VCaP (cell line): Measurements from ENCODE around the gene CRYBB2.

ENCODE experiments used
- H3K27ac ChIP-seq: fragments of 450-650 bp; 2 replicates; pipeline ENCODE4 v1.5.1; 2017
- TF ChIP-seq, protein P1 (sequence below): fragments of 450-650 bp; conservative IDR thresholded peaks from 2 replicates; pipeline ENCODE4 v1.5.1; 2017; ENCODE audit warnings: mild to moderate bottlenecking, moderate library complexity

CRYBB2 gene

GRCh38 chr22:25219211-25219689 lies at the start of gene CRYBB2:
TSS of gene CRYBB2 (plus strand) at chr22:25219639. CDS start at chr22:25221430, 1,791 bp downstream.
- TF ChIP-seq, protein P1, sequence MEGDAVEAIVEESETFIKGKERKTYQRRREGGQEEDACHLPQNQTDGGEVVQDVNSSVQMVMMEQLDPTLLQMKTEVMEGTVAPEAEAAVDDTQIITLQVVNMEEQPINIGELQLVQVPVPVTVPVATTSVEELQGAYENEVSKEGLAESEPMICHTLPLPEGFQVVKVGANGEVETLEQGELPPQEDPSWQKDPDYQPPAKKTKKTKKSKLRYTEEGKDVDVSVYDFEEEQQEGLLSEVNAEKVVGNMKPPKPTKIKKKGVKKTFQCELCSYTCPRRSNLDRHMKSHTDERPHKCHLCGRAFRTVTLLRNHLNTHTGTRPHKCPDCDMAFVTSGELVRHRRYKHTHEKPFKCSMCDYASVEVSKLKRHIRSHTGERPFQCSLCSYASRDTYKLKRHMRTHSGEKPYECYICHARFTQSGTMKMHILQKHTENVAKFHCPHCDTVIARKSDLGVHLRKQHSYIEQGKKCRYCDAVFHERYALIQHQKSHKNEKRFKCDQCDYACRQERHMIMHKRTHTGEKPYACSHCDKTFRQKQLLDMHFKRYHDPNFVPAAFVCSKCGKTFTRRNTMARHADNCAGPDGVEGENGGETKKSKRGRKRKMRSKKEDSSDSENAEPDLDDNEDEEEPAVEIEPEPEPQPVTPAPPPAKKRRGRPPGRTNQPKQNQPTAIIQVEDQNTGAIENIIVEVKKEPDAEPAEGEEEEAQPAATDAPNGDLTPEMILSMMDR: no peak
- H3K27ac ChIP-seq: peak within 1 kb of the TSS; percentile 44

DNA sequence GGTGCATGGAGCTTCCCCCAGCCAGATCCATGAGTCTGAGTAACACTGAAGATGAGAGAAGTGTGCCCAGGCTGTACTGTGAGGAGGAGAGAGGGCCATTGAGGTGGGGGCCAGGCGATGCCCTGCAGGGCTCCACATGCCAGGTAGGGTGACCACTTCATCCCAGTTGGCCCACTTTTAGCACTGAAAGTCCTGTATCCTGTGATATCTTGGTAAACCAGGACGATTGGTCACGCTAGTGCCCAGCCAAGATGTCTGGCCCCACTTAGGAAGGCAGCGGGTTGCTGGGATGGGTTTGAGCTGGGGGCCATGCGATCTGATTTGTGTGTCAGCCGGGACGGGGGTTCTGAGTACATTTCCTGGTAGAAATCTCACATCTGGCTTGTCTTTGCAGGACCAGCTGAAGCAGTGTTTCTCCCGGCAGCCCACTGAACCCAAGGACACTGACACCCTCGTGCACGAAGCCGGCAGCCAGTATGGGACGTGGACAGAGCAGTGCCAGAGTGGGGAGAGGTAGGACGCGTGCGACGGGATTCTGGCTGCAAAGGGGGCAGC lies 48.9 kb upstream of the CRYBB2 start:
- TF ChIP-seq, protein P1: no peak
- H3K27ac ChIP-seq: no peak overlapping the region

GRCh38 chr22:25172153-25172552 lies 47.3 kb upstream of the CRYBB2 start:
- TF ChIP-seq, protein P1: peak; percentile 86
- no peak overlapping the region for H3K27ac ChIP-seq

DNA sequence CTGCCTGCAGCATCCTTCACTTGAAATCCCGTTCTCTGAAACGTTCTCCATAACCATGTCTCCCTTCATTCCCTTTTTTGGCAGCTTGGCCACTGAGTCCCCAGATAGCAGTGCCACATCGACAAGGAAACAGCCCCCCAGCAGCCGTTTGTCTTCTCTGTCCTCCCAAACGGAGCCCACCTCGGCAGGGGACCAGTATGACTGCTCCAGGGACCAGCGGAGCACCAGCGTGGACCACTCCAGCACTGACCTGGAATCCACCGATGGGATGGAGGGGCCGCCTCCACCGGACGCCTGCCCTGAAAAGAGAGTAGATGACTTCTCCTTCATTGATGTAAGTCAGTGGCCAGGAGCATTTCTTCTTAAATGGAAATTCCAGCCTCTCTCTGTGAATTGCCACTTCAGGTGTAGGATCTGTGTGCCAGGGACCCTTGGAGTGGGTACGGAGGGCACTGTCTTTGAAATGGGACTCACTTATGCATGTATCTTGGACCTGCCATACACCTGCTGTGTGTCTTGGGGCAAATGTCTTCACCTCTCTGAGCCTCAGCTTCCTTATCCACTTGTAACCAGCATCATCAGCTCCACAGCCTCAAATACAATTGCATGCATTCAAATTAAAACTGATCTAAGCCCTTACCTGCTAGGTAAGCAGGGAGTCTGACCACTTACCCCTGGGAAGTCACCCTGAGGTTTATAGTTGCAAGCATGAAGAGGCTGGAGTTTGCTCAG lies 45.1 kb upstream of the CRYBB2 start:
- no peak overlapping the region for H3K27ac ChIP-seq
- TF ChIP-seq, protein P1: no peak

DNA sequence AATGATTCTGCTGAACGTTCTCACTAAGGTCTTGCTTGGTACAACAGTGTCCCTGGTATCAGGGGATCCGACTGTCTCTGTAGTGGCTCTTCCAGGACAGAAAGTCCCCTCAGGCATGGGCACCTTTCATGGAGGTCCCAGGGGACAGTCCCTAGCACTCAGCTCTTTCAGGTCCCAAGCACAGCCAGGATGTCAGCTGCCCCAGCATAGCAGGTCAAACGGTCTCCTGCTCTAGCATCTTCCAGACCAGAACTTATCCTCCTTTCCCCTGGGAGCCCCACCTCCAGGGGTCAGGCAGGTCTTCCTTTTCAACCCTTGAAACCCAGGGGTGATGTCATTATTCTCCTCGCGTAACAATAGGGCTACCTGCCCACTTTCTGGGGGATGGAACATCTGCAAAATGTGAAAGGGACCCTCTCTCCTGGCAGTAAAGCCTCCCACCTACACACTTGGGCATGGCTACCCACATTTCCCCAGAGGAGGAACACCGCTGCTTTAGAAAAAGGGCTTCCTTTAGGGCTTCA lies 44.5 kb upstream of the CRYBB2 start:
- TF ChIP-seq, protein P1: no peak
- H3K27ac ChIP-seq: no peak overlapping the region

GRCh38 chr22:25176175-25176574 lies 43.3 kb upstream of the CRYBB2 start:
- no peak overlapping the region for H3K27ac ChIP-seq
- TF ChIP-seq, protein P1: no peak

- H3K27ac ChIP-seq: no peak overlapping the region
- TF ChIP-seq, protein P1: no peak
These were observed 42.6 kb upstream of the CRYBB2 start for GRCh38 chr22:25176799-25177198.
